Mucosa of descending colon (tissue), 3 donors: ENCODE data around the gene AP1M1. TPM values are rescaled to one million over a fixed set of nuclear protein-coding genes. Genes with fewer than 3 reads are reported as not detected.

Experiments
- ATAC-seq: fragments of 200-7000 bp; cut with Tn5 transposase; one replicate; pipeline ENCODE4 v1.9.1; 2020; ENCODE audit warnings: mild to moderate bottlenecking, moderate library complexity
- DNase-seq, 3 donors: peaks; one replicate each; pipeline ENCODE4 v3.0.0-alpha.2; 2020
- H3K36me3 ChIP-seq: fragments of 200-600 bp; one replicate; pipeline ENCODE4 v1.8.0; 2021; ENCODE audit warnings: low read depth, mild to moderate bottlenecking
- H3K4me1 ChIP-seq: fragments of 200-600 bp; one replicate; pipeline ENCODE4 v1.8.0; 2021; ENCODE audit warnings: low read depth, mild to moderate bottlenecking
- H3K4me3 ChIP-seq: fragments of 200-600 bp; one replicate; pipeline ENCODE4 v1.8.0; 2021; ENCODE audit warnings: mild to moderate bottlenecking
- H3K9me3 ChIP-seq: fragments of 200-600 bp; one replicate; pipeline ENCODE4 v1.8.0; 2021; ENCODE audit warnings: mild to moderate bottlenecking
- CTCF ChIP-seq: fragments of 200-600 bp; IDR thresholded peaks from one replicate; pipeline ENCODE4 v1.8.0; 2022; ENCODE audit warnings: antibody characterized with exemption, mild to moderate bottlenecking
- intact Hi-C, 2 donors: fragments of 100-400 bp; cut with DNase I in 1 of 2; cut with micrococcal nuclease in 1 of 2; formaldehyde crosslinking; loops; one replicate each; pipeline versions ENCODE4 v1.11.0 to v1.11.1; 2022; cut with DNase I, micrococcal nuclease
- total RNA-seq, 3 donors: library from RNA; stranded (reverse); fragmentation: NEBNext Ultra II Directional in 2 of 3; extraction: Animal tissue kit (Norgen Biotek cat#: 25700) in 2 of 3; gene quantifications; one replicate each; pipeline versions ENCODE4 v1.2.1 to v1.2.4, GENCODE V29; 2021 to 2023
- donor health status: DM: no; HTN: no; CAD: no; lungs with moderate emphysema.
- donor health status: DM: no; HTN: no; CAD: no.
- donor health status: DM: no; HTN: yes; CAD: no.

The AP1M1 gene
- total RNA-seq, 3 donors from 2014 or later: 26.3 to 59.3 (median 33.2) TPM

- intact Hi-C loops: no loop called here
- ATAC-seq (no peak), DNase-seq (no peak)
- Histone ChIP-seq H3K36me3 (no peaks in the 10 kb centered on the region), H3K4me3 (no peak overlapping the region), H3K4me1 (peaks cover 3% of the 10 kb centered on the region), H3K9me3 (no peaks in the 10 kb centered on the region)
- no peak for TF ChIP-seq CTCF
These were observed 46.4 kb downstream of the AP1M1 start for GRCh38 chr19:16244091-16244490.

GRCh38 chr19:16247353-16248182, 49.9 kb downstream of the AP1M1 start:
- peak; percentile 98 for ATAC-seq
- peak; percentile 83 for TF ChIP-seq CTCF
- intact Hi-C loops: loop anchor here (2.0 to 5.0 kb wide), 2 partner anchors 135 kb away; no protein-coding TSS in a partner anchor
- DNase-seq: peak; percentile 85 to 91 (median 89)
- no peaks in the 10 kb centered on the region for H3K9me3 ChIP-seq
- H3K36me3 ChIP-seq: no peaks in the 10 kb centered on the region
- no peaks in the 10 kb centered on the region for H3K4me1 ChIP-seq
- no peak overlapping the region for H3K4me3 ChIP-seq

GRCh38 chr19:16248380-16249023, 50.8 kb downstream of the AP1M1 start:
- H3K4me1 ChIP-seq: no peaks in the 10 kb centered on the region
- ATAC-seq: no peak
- H3K36me3 ChIP-seq: no peaks in the 10 kb centered on the region
- DNase-seq: peak in 1 of 3 donors; percentile 34
- no peak for TF ChIP-seq CTCF
- H3K4me3 ChIP-seq: no peak overlapping the region
- intact Hi-C loops: loop anchor here in 1 of 2 donors (5.0 kb wide), 1 partner anchor 134 kb away; no protein-coding TSS in a partner anchor
- no peaks in the 10 kb centered on the region for H3K9me3 ChIP-seq

GRCh38 chr19:16249826-16250404, 52.2 kb downstream of the AP1M1 start:
- intact Hi-C loops: loop anchor here in 1 of 2 donors (5.0 kb wide), 1 partner anchor 132 kb away; no protein-coding TSS in a partner anchor
- Histone ChIP-seq H3K4me1 (no peaks in the 10 kb centered on the region), H3K36me3 (no peaks in the 10 kb centered on the region), H3K9me3 (no peaks in the 10 kb centered on the region), H3K4me3 (no peak overlapping the region)
- no peak for DNase-seq
- no peak for ATAC-seq
- TF ChIP-seq CTCF: no peak

- TF ChIP-seq CTCF: no peak
- Histone ChIP-seq H3K9me3 (no peaks in the 10 kb centered on the region), H3K4me1 (no peaks in the 10 kb centered on the region), H3K4me3 (no peak overlapping the region), H3K36me3 (no peaks in the 10 kb centered on the region)
- ATAC-seq (peak; percentile 21), DNase-seq (peak in 1 of 3 donors; percentile 33)
- intact Hi-C loops: no loop called here
These were observed 54.9 kb downstream of the AP1M1 start for GRCh38 chr19:16252459-16253205.
